Astrocyte (in vitro differentiated cells and primary cell): ENCODE measurements around the gene GHITM.

ENCODE experiments used
- EZH2 ChIP-seq: IDR thresholded peaks from 2 replicates; pipeline ENCODE4 v1.6.1; 2012; ENCODE audit warnings: mild to moderate bottlenecking, low read length, inconsistent platforms; ENCODE audit not compliant: insufficient read depth
- TF ChIP-seq, protein P1 (sequence below): IDR thresholded peaks from 2 replicates; pipeline ENCODE4 v1.5.1; 2011; ENCODE audit warnings: low read depth, mild to moderate bottlenecking, inconsistent platforms, low read length, moderate library complexity; ENCODE audit not compliant: insufficient read depth

DNA sequence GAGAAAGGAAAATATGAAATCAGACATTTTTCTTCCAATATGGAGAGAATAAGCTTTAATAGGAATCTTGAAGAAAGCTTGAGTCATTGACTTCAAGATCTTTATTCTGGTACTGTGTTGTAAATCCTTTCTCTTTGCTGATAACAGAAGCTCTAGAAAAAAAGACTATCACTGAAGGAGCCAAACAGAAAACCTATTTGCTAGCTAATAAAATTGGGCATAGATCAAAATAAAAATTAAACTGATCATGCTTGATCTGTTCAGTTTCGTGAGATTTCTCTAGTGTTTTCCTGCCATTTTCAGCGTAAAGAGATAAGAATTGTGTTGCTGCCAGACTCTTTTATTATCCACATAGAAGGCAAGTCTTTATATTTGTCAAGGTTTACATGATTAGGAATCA lies 1.5 kb upstream of the GHITM start:
- TF ChIP-seq, protein P1, sequence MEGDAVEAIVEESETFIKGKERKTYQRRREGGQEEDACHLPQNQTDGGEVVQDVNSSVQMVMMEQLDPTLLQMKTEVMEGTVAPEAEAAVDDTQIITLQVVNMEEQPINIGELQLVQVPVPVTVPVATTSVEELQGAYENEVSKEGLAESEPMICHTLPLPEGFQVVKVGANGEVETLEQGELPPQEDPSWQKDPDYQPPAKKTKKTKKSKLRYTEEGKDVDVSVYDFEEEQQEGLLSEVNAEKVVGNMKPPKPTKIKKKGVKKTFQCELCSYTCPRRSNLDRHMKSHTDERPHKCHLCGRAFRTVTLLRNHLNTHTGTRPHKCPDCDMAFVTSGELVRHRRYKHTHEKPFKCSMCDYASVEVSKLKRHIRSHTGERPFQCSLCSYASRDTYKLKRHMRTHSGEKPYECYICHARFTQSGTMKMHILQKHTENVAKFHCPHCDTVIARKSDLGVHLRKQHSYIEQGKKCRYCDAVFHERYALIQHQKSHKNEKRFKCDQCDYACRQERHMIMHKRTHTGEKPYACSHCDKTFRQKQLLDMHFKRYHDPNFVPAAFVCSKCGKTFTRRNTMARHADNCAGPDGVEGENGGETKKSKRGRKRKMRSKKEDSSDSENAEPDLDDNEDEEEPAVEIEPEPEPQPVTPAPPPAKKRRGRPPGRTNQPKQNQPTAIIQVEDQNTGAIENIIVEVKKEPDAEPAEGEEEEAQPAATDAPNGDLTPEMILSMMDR, result no peak
- no peak for TF ChIP-seq EZH2
